Effector CD8-positive, alpha-beta T cell (primary cell): Measurements from ENCODE around the gene DENND2A.
"Not testable (repeated sequence)": the region's sequence is repeated elsewhere in the genome, so short reads cannot be mapped to it uniquely, and the experiment has no call there.

ENCODE experiments used
- DNase-seq: peaks from one replicate; lab custom pipeline; 2025; lab: John Stamatoyannopoulos, UW

The DENND2A gene

DNA sequence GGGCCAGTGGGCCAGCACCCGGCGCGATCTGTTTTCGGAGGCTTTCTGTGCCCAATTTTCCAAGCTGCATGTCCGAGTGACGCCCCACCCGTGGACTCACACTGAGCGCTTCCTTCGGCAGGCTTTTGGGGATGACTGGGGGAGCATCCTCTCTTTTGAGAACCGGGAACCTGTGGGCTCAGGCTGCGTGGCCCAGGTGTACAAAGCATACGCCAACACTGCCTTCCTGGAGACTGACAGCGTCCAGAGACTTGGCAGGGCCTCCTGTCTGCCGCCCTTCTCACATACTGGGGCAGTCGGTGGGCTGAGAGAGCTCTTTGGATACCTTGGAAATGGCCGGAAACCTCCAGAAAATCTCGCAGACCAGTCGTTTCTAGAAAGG is 33.2 kb upstream of the DENND2A start:
- DNase-seq: no peak

GRCh38 chr7:140673063-140673773 is 32.6 kb upstream of the DENND2A start:
- DNase-seq: peak; percentile 39

- peak; percentile 43 for DNase-seq
Observed at GRCh38 chr7:140672382-140673062, 31.9 kb upstream of the DENND2A start, which contains the start of gene ADCK2. Gene ADCK2 (plus strand): TSS chr7:140672945. CDS start chr7:140673331, 386 bp downstream.

- DNase-seq: no peak
Observed at GRCh38 chr7:140671966-140672365, 31.4 kb upstream of the DENND2A start.

DNA sequence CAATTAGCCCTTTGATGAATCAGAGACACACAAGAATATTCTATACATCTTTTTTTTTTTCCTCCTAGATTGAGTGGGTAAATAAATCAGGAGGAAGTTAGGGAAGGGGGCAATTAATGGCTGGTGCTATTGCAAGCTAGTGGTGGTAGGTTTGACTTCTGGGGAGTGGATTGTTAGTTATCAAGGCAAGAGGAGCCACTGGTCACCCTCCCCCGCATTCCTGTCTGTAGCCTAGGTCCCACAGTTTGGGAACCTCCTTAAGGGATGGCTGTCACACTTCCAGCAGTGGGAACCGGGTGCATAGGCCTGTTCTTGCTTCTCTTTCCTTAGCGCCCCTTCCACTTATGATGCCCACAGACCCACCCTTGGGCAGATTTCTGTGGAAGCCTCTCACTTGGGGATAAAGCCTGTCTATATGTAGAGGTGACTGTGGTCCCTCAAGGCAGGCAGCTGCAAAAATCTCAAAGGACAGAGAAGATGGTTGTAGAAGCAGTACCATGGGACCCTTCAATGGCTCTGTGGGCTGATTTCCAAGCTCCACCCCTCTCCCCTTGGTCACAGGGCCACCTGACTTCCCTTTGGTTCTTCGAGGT is 29.8 kb upstream of the DENND2A start:
- no peak for DNase-seq

DNA sequence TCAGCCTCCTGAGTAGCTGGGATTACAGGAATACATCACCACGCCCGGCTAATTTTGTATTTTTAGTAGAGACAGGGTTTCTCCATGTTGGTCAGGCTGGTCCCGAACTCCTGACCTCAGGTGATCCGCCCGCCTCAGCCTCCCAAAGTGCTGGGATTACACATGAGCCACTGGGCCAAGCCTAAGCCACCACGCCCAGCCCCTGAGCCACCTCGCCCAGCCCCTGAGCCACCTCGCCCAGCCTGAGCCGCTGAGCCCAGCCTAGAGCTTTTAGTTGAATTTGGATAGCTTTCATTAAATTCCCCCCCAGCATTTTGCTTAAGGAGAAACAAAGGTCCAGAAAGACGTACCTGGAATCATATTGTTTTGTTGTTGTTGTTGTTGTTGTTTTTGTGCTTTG is 29.2 kb upstream of the DENND2A start:
- not testable (repeated sequence) for DNase-seq

- DNase-seq: no peak
Observed at GRCh38 chr7:140669352-140669751, 28.7 kb upstream of the DENND2A start.

- no peak for DNase-seq
Observed at GRCh38 chr7:140668641-140669040, 28.0 kb upstream of the DENND2A start.

DNA sequence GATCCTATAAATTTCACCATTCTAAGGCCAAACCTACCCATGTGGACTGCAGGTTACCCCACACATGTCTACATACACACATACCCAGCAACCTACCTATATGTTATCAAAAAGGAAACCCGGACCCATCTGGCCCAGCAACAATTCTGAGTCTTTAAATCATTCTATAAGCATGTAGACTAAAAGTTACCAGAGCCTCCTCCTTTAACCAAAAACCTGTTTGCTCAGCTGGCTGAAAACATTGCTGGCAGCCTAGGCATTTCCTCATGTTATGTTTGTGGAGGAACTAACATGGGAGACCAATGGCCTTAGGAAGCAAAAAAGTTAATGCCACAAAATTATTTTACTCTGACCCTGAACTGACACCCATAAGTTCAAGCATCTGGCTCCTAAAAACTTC is 26.9 kb upstream of the DENND2A start:
- DNase-seq: no peak

- not testable (repeated sequence) for DNase-seq
Observed at GRCh38 chr7:140662938-140663337, 22.3 kb upstream of the DENND2A start.

DNA sequence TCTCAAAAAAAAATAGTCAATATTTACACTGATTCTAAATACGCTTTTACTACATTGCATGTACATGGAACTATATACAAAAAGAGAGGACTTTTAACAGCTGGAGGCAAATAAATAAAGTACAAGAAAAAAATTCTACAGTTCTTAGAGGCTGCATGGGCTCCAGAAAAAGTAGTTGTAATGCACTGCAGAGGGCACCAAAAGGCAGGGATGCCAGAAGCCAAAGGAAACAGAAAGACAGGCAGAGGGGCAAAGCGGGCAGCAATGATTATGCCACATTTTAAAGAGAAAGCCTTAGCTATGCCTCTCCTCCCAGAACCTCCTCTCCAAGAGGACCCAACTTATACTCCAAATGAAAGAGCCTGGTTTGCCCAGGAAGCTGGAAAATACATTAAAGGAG is 20.5 kb upstream of the DENND2A start:
- no peak for DNase-seq

- no peak for DNase-seq
Observed at GRCh38 chr7:140659856-140660255, 19.2 kb upstream of the DENND2A start.

DNA sequence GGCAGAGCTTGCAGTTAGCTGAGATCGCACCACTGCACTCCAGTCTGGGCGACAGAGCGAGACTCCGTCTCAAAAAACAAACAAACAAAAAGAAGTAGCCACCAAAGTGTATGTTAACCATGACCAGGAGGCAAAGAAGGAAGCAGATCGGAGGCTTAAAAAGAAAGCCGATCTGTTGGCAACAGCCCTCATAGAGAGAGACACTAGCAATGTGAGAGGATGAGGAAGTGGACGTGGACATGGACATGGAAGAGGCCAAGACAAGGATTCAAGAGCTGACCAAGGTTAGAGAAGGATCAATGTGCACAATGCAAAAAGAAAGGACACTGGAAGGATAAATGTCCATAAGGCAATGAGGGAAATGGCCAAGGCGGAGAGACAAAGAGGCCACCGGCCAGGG is 17.3 kb upstream of the DENND2A start:
- no peak for DNase-seq

- no peak for DNase-seq
Observed at GRCh38 chr7:140656548-140657515, 16.2 kb upstream of the DENND2A start.

- DNase-seq: no peak
Observed at GRCh38 chr7:140655511-140656408, 15.1 kb upstream of the DENND2A start.

- no peak for DNase-seq
Observed at GRCh38 chr7:140654661-140655060, 14.0 kb upstream of the DENND2A start.

DNA sequence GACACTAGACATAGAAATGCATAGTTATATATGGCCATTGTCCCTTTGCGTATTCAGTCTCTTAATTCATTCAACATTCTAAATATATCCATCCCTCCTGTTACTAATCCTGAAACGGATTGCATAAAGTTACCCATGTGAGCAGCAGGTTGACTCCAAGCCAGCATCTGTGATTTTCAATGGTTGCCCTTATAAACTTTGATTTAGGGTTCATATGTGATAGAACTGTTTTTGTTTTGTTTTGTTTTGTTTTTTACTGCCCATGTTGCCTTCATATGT is 13.4 kb upstream of the DENND2A start:
- DNase-seq: no peak

DNA sequence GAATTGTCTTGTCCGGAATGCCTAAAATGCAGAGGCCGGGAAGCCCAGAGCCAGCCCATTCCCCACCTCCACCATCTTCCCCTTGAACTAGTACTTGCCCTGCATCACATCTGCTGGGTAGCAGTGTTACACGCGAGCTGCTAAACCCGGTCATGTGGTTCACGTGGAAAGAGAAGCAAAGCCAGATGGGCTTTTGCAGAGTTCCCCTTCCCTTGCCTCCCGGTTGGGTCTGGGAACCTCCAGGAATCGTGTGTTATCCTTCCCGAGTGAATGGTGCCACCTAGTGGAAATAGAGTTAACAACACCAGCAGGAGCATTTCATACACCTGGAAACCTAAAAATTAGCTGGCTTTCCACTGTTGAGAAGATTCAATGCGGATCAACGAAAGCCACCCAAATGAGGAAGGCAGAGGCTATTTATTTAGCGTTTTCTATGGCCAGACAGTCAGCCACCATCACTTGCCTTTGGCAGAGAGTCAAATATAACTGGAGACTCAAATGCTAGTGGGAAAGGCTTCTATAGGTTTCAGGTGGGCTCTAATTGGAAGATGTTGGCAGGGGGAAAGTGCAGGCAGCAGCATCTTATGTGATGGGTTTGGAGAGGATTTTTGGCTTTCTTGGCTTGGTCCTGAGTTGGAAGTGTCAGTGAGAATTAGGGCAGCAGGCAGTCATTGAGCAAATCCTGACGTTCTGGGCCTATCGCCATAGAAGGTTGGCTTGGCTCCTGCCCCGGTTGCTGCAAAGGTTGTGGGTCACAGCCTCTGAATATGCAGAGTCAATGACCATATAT is 12.9 kb upstream of the DENND2A start:
- DNase-seq: peak; percentile 7

GRCh38 chr7:140650367-140650766 is 9.8 kb upstream of the DENND2A start:
- no peak for DNase-seq

GRCh38 chr7:140649556-140650205 is 9.1 kb upstream of the DENND2A start:
- DNase-seq: no peak
